Activated T-helper 2 cell treated with anti-CD3 and anti-CD28 coated beads, Interferon-gamma antibody, Interleukin-2, Interleukin-4, amounts not matched to agents 10 μg/mL and 5 μg/mL and 100 μg/mL, durations not matched to agents 14 hours and 24 hours and 36 hours (primary cell): Measurements from ENCODE around the gene FXYD1. TPM values are rescaled to one million over a fixed set of nuclear protein-coding genes. Genes with fewer than 3 reads are reported as not detected.

ENCODE experiments used
- DNase-seq: peaks from one replicate; pipeline ENCODE4 v3.0.0; 2021; ENCODE audit warnings: low spot score
- H3K27ac Mint-ChIP-seq: one replicate; pipeline ENCODE4 v1.8.0; 2021; ENCODE audit warnings: mixed read lengths
- H3K27me3 Mint-ChIP-seq: one replicate; pipeline ENCODE4 v1.8.0; 2021; ENCODE audit warnings: low read depth, mixed read lengths
- H3K36me3 Mint-ChIP-seq: one replicate; pipeline ENCODE4 v1.8.0; 2021; ENCODE audit warnings: low read depth, mixed read lengths
- H3K4me1 Mint-ChIP-seq: one replicate; pipeline ENCODE4 v1.8.0; 2021; ENCODE audit warnings: low read depth, mixed read lengths
- H3K4me3 Mint-ChIP-seq: one replicate; pipeline ENCODE4 v1.8.0; 2021; ENCODE audit warnings: low read depth, mild to moderate bottlenecking, moderate library complexity, mixed read lengths
- H3K9me3 Mint-ChIP-seq: one replicate; pipeline ENCODE4 v1.8.0; 2021; ENCODE audit warnings: mixed read lengths
- intact Hi-C: fragments of 100-400 bp; cut with micrococcal nuclease; formaldehyde crosslinking; loops from one replicate; pipeline ENCODE4 v1.15.1; 2023
- total RNA-seq: library from RNA; stranded (reverse); gene quantifications from 2 replicates; pipeline ENCODE4 v1.2.3, GENCODE V29; 2022

Gene FXYD1
- total RNA-seq, 1 donor from 2014 or later: 0.71 TPM

- Mint-ChIP-seq H3K4me1 (peaks cover 4% of the 10 kb centered on the region), H3K27me3 (peaks cover 3% of the 10 kb centered on the region), H3K9me3 (no peaks in the 10 kb centered on the region), H3K36me3 (no peaks in the 10 kb centered on the region), H3K4me3 (no peak overlapping the region), H3K27ac (no peak overlapping the region)
- DNase-seq: no peak
- intact Hi-C loops: no loop called here
Measured at GRCh38 chr19:35112995-35113688, 25.5 kb upstream of the FXYD1 start.

- Mint-ChIP-seq H3K36me3 (no peaks in the 10 kb centered on the region), H3K4me3 (no peak overlapping the region), H3K9me3 (no peaks in the 10 kb centered on the region), H3K4me1 (peaks cover 4% of the 10 kb centered on the region), H3K27ac (no peak overlapping the region), H3K27me3 (no peaks in the 10 kb centered on the region)
- peak; percentile 40 for DNase-seq
- intact Hi-C loops: loop anchor here (1.0 to 2.0 kb wide), 2 partner anchors 21 to 48 kb away; partner anchors contain the start of gene LGI4
Measured at GRCh38 chr19:35114353-35115176, 24.1 kb upstream of the FXYD1 start.

GRCh38 chr19:35115177-35115951, 23.3 kb upstream of the FXYD1 start, which contains the start of gene FXYD3:
FXYD3 (plus strand) TSS chr19:35115823; CDS start chr19:35119377, 3,554 bp downstream.
- H3K27ac Mint-ChIP-seq: no peak within 1 kb of the TSS
- H3K9me3 Mint-ChIP-seq: no peaks in the 10 kb centered on the region
- no peaks in the 10 kb centered on the region for H3K36me3 Mint-ChIP-seq
- intact Hi-C loops: loop anchor here (2.0 kb wide), 1 partner anchor 49 kb away; no protein-coding TSS in a partner anchor
- no peak within 1 kb of the TSS for H3K4me3 Mint-ChIP-seq
- H3K4me1 Mint-ChIP-seq: peaks cover 4% of the 10 kb centered on the region
- no peaks in the 10 kb centered on the region for H3K27me3 Mint-ChIP-seq
- no peak for DNase-seq

- no peaks in the 10 kb centered on the region for H3K36me3 Mint-ChIP-seq
- H3K9me3 Mint-ChIP-seq: no peaks in the 10 kb centered on the region
- H3K27me3 Mint-ChIP-seq: no peaks in the 10 kb centered on the region
- peaks cover 4% of the 10 kb centered on the region for H3K4me1 Mint-ChIP-seq
- intact Hi-C loops: no loop called here
- no peak overlapping the region for H3K27ac Mint-ChIP-seq
- DNase-seq: no peak
- H3K4me3 Mint-ChIP-seq: no peak overlapping the region
Measured at GRCh38 chr19:35116072-35116801, 22.4 kb upstream of the FXYD1 start.

- peaks cover 4% of the 10 kb centered on the region for H3K4me1 Mint-ChIP-seq
- H3K27ac Mint-ChIP-seq: no peak overlapping the region
- intact Hi-C loops: no loop called here
- H3K27me3 Mint-ChIP-seq: no peaks in the 10 kb centered on the region
- H3K4me3 Mint-ChIP-seq: no peak overlapping the region
- H3K9me3 Mint-ChIP-seq: no peaks in the 10 kb centered on the region
- no peaks in the 10 kb centered on the region for H3K36me3 Mint-ChIP-seq
- DNase-seq: no peak
Measured at GRCh38 chr19:35117116-35117515, 21.5 kb upstream of the FXYD1 start.

- Mint-ChIP-seq H3K36me3 (no peaks in the 10 kb centered on the region), H3K27me3 (peaks cover 3% of the 10 kb centered on the region), H3K4me1 (peaks cover 4% of the 10 kb centered on the region), H3K4me3 (no peak overlapping the region), H3K9me3 (no peaks in the 10 kb centered on the region), H3K27ac (no peak overlapping the region)
- intact Hi-C loops: no loop called here
- DNase-seq: no peak
Measured at GRCh38 chr19:35117799-35118198, 20.8 kb upstream of the FXYD1 start.

GRCh38 chr19:35118268-35119020, 20.2 kb upstream of the FXYD1 start:
- Mint-ChIP-seq H3K4me3 (no peak overlapping the region), H3K9me3 (no peaks in the 10 kb centered on the region), H3K36me3 (no peaks in the 10 kb centered on the region), H3K27me3 (peaks cover 3% of the 10 kb centered on the region), H3K27ac (no peak overlapping the region), H3K4me1 (peaks cover 4% of the 10 kb centered on the region)
- DNase-seq: no peak
- intact Hi-C loops: no loop called here

- no peak overlapping the region for H3K27ac Mint-ChIP-seq
- H3K36me3 Mint-ChIP-seq: no peaks in the 10 kb centered on the region
- H3K4me1 Mint-ChIP-seq: peaks cover 7% of the 10 kb centered on the region
- no peak overlapping the region for H3K4me3 Mint-ChIP-seq
- peaks cover 3% of the 10 kb centered on the region for H3K27me3 Mint-ChIP-seq
- intact Hi-C loops: no loop called here
- DNase-seq: no peak
- H3K9me3 Mint-ChIP-seq: no peaks in the 10 kb centered on the region
Measured at GRCh38 chr19:35119091-35119490, 19.5 kb upstream of the FXYD1 start.

- Mint-ChIP-seq H3K4me3 (no peak overlapping the region), H3K36me3 (no peaks in the 10 kb centered on the region), H3K9me3 (no peaks in the 10 kb centered on the region), H3K27ac (no peak overlapping the region), H3K27me3 (peaks cover 3% of the 10 kb centered on the region), H3K4me1 (peaks cover 9% of the 10 kb centered on the region)
- intact Hi-C loops: no loop called here
- DNase-seq: no peak
Measured at GRCh38 chr19:35119578-35120155, 19.0 kb upstream of the FXYD1 start.

GRCh38 chr19:35120492-35120891, 18.1 kb upstream of the FXYD1 start:
- Mint-ChIP-seq H3K9me3 (no peaks in the 10 kb centered on the region), H3K36me3 (no peaks in the 10 kb centered on the region), H3K4me1 (peaks cover 8% of the 10 kb centered on the region), H3K4me3 (no peak overlapping the region), H3K27me3 (peaks cover 3% of the 10 kb centered on the region), H3K27ac (no peak overlapping the region)
- intact Hi-C loops: no loop called here
- DNase-seq: no peak

GRCh38 chr19:35120898-35121297, 17.7 kb upstream of the FXYD1 start:
- intact Hi-C loops: no loop called here
- H3K36me3 Mint-ChIP-seq: no peaks in the 10 kb centered on the region
- DNase-seq: no peak
- H3K4me1 Mint-ChIP-seq: peaks cover 8% of the 10 kb centered on the region
- H3K4me3 Mint-ChIP-seq: no peak overlapping the region
- no peak overlapping the region for H3K27ac Mint-ChIP-seq
- H3K9me3 Mint-ChIP-seq: no peaks in the 10 kb centered on the region
- peaks cover 3% of the 10 kb centered on the region for H3K27me3 Mint-ChIP-seq
